Hematopoietic multipotent progenitor cell treated with erythropoietin and hydrocortisone succinate and interleukin-3 and kit ligand, for 17 days (in vitro differentiated cells): ENCODE data around the gene VAV2.

Experiments
- DNase-seq: peaks from one replicate; pipeline ENCODE4 v3.0.0-alpha.2; 2015; ENCODE audit warnings: low spot score

The VAV2 gene

DNA sequence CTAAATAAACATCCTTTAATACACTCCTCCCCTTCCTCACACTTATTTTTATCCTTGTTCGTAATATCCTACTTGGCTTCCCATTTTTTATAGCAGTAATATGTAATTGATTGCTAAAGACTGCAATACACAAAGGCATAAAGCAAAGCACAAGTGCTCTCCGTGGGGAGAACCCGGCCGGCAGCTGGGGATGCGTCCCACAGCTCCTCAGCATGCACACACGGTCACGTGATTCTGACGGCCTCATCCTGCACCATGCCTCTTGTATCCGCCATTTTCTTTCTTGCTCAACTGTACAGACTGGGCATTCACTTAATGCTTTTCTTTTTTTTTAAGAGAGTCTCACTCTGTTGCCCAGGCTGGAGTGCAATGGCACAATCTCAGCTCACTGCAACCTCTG is 36.0 kb upstream of the VAV2 start:
- no peak for DNase-seq

DNA sequence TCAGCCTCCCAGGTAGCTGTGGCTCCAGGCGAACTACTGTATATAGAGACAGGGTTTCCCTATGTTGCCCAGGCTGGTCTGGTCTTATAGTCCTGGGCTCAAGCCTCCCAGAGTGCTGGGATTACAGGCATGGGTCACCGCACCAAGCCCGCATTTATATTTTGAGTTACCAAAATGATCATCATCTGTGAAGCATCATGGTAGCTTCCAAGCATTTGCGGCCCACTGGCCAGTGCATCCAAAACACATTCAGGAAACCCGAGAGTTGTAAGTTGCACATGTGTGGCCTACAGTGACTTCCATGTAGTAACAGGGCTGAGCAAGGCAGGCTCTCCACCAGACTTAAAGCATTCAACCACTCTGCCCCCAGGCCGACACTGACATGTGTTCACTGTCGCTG is 35.4 kb upstream of the VAV2 start:
- no peak for DNase-seq

DNA sequence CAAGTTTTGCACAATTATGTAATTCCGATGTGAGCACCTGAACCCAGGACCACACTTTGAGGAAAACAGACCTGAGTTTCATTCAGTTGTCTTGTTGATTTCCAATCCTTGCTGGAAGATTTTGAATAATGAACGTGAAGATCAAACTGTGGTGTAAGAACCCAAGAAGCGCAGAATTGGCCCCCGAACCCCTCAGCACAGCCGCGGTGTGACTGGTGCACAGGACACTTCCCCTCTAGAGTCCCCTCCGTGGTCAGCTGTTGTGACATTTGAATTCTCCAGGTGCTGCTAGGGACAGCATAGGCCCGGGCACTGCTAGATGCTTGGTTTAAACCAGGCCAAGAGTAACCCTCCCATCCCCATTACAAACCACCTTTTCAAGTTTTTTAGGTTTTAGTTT is 34.9 kb upstream of the VAV2 start:
- DNase-seq = no peak

- DNase-seq = no peak
Observed at GRCh38 chr9:134026581-134026980, 34.5 kb upstream of the VAV2 start.

DNA sequence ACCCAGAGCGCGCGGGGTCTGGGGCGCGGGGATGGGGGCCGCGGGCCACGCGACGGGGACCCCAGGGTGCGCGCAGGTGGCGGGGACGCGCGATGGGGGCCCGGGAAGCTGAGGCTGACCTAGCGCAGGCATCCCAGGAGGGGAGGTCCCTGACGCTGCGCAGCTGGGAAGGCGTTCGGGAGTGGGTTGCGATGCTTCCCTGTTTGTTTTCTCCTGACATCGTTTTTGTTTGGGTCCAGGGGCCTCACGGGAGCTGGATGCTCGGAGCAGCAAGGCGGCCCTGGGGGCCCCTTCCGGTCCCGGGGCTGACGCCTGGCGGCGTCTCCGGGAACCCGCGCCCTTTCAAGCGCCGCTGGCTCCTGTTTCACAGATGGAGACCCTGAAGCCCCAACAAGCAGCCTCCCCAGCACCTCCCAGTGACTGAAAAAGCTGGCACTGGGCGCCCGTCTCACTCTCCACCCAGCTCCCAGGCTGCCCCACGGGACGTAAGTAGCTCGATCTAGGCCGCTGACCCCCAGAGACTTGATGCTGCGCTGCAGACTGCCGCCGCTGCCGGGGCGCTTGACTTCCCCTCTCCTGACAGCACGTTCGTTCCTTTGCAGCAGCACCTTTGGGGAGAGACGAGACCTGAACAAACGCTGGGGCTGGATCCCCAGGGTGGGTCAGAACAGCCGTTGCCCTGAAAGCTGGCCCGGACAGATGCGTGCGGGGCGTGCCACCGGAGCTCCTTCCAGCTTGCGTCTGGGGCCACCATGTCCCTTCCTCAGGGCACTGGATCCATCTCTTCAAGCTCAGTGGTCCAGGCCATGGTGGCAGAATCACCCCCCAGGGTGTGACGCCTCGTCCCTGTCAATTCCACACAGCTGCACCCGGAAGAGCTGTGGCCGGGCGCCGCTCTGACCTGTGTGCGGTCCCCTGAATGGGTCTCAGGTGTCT is 33.8 kb upstream of the VAV2 start:
- no peak for DNase-seq

DNA sequence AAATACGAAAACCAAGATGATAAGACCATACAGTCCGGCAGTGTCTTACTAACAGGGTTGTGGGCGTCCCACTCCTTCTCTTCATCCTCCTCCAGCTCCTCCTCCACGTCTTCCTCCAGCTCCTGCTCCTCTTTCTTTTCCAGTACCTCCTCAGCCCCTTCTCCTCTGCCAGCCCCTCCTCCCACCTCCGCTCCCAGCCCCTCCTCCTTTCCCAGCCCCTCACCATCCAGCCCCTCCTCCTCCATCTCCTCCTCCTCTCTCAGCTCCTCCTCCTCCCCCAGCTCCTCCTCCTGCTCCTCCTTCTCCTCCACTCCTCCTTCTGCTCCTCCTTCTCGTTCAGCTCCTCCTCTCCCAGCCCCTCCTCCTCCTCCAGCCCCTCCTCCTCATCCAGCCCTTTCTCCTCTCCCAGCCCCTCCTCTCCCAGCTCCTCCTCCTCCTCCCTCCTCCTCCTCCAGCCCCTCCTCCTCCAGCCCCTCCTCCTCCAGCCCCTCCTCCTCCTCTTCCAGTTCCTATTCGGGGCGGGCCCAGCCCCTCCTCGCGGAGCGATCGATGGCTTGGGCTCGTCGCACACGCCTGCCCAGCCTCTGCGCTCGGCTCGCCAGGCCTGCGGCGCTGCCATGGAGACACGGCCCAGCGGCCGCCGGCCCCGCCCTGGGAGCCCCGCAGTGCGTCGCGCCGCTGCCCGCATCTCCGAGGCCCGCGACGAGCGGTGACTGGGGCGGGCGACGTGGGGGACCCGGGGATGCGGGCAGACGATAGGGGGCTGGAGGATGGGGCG is 32.9 kb upstream of the VAV2 start, which contains the start of gene BRD3OS:
Gene BRD3OS, plus strand, starts transcription at position 654 of the 778 bp plus-strand sequence. CDS start 1,267 bp downstream, outside the sequence.
- peak; percentile 73 for DNase-seq

GRCh38 chr9:134024214-134024792 is 32.2 kb upstream of the VAV2 start:
- no peak for DNase-seq

- DNase-seq = no peak
Observed at GRCh38 chr9:134014946-134015345, 22.8 kb upstream of the VAV2 start.

DNA sequence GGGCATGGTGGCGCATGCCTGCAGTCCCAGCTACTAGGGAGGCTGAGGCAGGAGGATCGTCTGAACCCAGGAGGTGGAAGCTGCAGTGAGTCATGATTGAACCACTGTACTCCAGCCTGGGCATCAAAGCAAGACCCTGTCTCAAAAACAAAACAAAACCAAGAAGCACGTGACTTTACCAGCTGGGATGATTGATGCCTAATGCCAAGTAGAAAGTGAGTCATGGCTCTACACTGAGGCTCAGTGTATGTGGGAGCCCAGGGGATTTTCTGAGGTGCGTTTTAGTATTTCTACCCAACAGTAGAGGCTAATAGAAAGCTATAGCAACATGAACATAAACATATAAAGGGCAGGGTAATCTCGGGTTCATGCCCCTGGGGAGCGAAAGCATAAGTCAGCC is 19.3 kb upstream of the VAV2 start:
- no peak for DNase-seq

- DNase-seq = peak; percentile 15
Observed at GRCh38 chr9:134010310-134011173, 18.4 kb upstream of the VAV2 start.

- no peak for DNase-seq
Observed at GRCh38 chr9:134007571-134007970, 15.4 kb upstream of the VAV2 start.

- no peak for DNase-seq
Observed at GRCh38 chr9:134007150-134007549, 15.0 kb upstream of the VAV2 start.

DNA sequence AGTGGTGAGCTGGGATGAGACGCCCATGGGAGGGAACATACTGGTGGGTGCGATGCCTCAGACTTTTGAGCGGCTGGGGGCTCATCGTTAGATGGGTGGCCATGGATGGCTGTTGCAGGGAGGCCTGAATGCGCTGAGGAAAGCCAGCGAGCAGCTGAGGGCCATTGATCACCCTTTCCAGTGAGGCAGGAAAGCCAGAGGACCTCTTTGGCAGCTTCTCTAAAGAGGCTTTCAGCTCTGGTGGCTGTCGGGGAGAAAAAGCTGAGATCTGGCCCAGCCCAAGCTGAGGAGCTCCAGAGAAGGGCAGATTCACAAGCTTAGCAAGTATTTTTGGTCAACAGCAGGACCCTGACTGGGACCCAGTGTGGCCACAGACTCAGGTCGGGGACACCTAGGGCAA is 13.3 kb upstream of the VAV2 start:
- no peak for DNase-seq

DNA sequence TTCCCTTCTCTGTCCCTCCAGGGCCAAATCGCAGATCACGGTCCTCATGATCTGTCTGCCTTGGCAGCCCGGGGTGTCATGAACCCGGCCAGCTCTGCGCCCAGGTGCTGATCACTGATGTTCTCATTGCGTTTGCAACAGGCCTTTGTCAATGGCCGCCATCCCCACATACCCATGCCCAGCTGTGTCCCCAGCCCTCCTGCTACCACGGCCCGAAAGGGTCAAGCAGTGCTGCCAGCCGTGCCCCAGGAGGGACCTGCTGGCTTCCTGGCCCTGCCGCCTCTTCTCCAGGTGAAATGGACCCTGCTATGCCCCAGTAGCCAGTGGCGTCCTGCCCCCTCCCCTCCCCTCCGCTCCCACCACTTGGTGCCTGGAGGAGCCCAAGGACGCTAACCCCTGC is 12.8 kb upstream of the VAV2 start:
- DNase-seq = no peak

DNA sequence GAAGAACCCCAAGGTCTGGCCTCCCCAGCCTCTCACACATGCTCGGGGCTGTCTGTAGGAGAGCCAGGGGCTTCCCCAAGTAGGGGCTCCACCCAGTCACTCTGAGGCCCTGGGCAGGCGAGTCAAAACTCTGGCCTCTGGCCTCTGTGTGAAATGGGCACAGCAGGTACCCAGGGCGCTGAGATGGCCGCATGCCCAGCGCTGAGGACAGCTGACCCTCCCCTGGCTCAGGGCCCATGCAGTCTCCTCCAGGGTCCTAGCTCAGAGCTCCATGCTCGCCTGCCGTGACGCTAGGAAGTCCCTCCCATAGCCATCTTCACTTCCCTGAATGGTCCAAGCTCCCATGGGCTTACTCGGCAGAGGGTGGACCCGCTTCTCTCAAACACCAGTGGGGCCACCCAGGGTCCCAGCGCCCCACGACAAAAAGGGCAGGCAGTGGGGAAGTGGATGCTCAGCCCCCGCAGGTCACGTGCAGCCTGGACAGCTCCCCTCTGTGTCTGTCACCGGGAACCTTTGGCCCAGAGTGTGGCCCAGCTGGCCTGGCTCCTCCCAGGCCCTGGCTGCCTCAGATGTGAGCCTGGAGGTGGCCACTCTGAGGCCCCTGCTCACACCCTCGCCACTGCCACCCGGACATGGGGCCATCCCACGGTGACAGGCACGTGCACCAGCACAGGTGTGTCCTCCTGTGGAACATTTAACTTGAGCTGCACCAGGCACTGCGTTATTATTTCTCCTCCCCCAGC is 12.2 kb upstream of the VAV2 start:
- DNase-seq = no peak

DNA sequence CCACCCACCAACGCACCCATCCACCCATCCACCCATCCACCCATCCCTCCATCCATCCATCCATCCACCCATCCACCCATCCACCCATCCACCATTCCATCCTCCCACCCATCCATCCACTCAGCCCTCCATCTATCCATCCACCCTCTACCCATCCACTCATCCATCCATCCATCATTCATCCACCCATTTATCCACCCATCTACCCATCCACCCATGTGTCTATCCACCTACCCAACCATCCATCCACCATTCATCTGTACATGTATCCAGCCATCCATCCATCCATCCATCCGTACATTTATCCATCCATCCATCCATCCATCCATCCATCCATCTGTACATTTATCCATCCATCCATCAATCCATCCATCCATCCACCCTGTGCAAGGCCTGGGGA is 11.1 kb upstream of the VAV2 start:
- no peak for DNase-seq

DNA sequence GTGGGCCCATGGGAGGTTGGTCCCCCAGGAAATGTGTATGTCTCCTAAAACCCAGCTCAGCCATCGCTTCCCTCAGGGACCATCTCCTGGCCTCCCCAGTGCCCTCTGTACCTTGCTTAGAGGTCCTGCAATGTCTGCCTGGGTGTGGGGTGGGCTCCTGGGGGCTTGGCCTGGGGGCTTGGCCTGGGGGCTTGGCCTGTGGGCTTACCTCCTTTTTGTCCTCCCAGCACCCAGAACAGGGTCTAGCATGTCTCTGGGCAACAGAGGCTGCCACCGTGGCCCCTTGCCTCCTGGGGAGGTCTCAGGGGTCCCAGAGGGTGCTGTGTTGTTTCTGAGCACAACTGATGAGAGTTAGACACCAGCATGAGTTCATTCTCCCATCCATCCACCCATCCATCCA is 10.7 kb upstream of the VAV2 start:
- DNase-seq = no peak

DNA sequence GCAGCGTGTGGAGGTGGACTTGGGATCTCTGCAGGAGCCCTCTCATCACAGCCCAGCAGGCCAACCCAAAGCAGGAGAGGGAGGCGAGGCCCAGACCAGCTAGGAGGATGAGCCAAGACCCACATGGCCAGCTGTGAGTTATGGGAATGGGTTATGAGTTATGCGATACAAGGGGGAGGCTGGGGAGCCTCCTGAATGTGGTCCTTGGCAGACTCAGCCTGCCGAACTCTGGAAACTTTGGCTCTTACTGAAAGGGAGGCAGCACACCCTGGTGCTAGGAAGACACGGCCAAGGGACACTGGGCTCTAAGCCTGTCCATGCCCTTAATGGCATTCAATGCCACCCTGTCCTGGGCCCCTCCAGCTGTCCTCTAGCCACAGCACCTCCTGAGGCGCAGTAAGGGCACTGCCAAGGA is 7.7 kb upstream of the VAV2 start:
- no peak for DNase-seq

- no peak for DNase-seq
Observed at GRCh38 chr9:133998915-133999595, 6.9 kb upstream of the VAV2 start.

DNA sequence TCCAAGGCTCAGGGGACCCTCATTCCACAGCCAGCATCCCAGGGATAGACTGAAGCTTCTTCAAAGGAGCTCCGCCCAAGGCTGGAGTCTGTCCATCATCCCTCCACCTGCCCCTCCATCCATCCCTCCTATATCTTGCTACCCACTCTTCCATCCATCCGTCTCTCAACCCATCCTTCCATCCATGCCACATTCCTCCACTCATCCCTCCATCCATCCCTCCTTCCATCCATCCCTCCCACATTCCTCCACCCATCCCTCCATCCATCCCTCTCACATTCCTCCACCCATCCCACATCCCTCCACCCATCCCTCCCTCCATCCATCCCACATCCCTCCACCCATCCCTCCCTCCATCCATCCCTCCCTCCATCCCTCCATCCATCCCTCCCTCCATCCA is 5.5 kb upstream of the VAV2 start:
- no peak for DNase-seq
